GM21786 (cell line): Measurements from ENCODE around the gene C16orf95.

ENCODE experiments used
- ATAC-seq: cut with Tn5 transposase; IDR thresholded peaks from one replicate; pipeline ENCODE4 v1.9.1; 2021; ENCODE audit not compliant: unreplicated experiment

Gene C16orf95

DNA sequence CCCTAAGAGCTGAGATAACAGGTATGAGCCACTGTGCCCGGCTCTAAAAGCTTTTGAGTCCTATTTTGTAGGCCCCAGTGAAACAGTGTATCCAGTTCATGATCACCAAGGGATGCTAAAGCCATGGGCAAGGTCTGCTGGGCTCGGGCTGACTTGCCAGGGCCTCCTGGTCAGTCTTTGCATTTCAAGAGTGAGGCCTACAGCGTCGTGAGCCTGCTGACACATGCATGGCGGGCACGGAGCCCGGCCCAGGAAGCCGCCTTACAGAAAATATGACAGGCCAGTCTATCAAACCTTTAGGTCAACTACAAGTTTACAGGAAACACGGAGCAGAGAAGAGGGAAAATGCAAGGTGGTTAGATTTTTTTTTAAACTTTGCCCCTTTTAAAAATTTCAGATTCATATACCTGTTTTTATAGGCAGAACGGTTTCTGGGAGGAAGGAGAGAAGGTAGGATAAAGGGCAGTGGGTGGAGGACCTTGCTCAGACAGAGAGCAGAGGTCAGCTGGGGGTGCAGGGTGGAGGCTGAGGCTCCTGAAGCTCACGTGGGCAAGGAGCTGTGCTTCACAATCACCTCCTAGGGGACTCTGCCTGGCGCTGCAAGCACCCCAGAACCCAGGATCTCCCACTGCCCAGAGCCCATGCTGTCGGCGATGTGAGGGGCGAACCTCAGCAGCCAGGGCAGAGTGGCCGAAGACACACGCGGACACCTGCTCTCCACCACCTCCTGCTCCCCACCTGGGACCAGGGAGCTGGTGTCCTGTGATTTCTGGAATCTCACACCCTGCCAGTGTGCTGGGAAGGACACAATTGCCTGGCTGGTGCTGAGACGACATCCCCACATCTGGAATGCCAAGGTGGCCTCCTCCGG, 21.3 kb downstream of the C16orf95 start:
- ATAC-seq: no peak

DNA sequence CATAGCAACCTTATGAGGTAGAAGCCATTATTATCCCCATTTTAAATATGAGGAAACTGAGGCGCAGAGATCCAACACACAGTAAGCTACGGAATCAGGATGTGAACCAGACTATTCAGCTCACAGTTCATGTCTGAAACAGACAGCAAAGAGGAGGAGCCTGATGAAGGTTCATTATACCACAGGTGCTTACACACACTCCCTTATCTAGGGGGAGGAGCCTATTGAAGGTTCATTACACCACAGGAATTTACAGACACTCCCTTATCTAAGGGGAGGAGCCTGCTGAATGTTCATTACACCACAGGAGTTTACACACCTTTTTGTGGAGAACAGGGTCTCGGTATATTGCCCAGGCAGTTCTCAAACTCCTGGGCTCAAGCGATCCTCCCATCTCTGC, 21.9 kb downstream of the C16orf95 start:
- no peak for ATAC-seq

DNA sequence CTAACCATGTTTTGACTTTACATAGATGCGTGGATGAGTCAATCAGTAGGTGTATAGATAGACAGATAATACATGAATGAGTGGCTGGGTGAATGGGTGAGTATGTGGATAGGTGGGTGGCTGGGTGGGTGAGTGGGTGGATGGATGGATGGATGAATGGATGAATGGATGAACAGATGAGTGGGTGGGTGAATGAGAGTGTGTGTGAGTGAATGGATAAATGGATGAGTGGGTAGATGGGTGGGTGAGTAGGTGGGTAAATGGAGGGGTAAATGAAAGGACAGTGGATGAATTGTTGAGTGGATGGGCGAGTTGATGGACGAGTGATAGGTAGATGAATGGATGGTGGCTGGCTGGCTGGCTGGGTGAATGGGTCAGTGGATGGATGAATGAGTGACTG, 23.2 kb downstream of the C16orf95 start:
- no peak for ATAC-seq

DNA sequence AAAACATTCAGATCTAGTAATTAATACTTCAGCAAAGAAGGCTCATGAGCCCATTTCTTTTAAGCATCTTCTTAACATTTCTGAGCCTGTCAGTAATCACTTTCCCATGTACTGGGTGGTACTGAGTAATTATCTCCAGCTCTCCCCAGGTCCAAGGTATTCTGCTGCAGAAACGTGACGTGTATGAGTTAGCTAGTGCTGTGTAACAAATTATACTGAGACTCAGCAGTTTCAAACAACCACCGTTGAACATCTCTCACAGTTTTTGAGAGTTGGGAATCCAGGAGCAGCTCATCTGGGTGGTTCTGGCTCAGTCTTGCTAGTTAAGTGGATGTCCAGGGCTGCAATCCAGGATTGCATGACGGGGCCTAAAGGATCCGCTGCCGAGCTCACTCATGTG, 25.2 kb downstream of the C16orf95 start:
- ATAC-seq: no peak

DNA sequence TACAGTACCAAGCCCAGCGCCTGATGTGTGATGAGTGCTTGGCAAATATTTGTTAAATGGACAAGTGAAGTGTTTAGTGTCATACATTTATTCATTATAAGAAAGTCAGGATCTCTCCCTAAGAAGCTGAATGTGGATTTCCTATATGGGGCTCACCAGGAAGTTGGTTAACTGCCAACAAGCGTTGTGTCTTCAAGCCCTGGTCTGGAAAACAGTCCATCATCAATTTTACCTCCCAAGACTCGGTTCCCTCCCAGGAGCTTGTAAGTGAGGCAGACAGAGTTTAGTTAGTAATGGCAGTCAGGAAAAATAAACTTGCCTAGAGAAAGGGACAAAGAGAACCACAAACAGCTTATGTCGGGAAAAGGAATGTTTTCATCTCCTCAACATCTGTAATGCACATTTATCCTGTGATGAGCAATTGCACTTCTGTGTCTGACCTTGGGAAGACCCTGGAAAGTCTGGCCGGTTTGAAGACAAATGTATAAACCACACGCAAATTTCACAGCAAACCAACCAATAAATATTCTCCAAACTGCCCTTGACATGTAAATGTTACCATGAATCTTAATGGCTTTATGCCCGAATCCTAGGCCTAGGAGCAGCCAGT, 28.3 kb downstream of the C16orf95 start:
- ATAC-seq: no peak

DNA sequence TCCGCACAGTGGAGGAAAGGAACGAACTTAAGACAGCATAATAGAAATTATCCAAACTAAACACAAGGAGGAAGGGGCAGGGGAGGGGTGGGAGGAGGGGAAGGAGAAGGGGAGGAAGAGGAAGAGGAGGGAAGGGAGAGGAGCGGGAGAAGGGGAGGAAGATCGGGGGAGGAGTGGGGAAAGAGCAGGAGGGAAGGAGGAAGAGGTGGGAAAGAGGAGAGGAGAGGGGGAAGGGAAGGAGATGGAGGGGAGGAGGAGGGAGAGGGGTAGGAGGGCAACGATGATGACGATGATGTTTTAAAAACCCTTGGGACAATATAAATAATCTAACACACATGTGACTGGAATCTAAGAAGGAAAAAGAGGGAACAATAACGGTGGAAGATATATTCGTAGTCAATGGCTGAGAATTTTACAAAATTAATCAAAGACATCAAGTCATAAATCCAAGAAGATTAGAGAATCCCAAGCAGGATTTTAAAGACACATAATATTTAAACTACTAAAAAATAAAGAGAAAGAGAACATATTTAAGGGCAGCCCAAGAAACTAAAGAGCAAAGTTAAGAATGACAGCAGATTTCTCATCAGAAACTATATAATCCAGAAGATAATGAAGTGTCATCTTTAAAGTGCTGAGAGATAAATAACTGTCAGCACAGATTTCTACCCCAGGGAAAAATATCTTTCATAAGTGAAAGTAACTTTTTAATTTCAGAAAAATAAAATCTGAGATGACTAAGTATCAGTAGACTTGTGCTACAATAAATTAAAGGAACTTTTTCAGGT, 30.2 kb downstream of the C16orf95 start:
- ATAC-seq: no peak

DNA sequence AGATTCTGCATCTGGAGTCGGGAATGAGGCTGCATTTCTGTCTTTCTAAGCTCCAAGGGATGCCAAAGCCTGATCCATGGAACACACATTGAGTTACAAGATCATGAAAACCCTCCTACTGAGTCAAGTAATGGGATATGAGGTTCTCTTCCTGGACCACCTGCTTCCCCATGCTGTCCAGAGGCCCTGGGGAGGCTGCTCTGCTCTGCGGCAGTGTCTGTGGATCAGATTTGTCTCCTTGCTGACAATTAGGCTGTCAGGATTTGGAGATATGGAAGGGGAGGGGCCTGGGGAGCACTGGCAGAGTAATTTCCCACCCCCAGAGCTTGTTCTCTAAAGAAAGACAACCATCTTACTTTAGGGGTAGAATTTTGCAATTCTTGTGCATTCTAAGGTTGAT, 33.0 kb downstream of the C16orf95 start:
- ATAC-seq: no peak

DNA sequence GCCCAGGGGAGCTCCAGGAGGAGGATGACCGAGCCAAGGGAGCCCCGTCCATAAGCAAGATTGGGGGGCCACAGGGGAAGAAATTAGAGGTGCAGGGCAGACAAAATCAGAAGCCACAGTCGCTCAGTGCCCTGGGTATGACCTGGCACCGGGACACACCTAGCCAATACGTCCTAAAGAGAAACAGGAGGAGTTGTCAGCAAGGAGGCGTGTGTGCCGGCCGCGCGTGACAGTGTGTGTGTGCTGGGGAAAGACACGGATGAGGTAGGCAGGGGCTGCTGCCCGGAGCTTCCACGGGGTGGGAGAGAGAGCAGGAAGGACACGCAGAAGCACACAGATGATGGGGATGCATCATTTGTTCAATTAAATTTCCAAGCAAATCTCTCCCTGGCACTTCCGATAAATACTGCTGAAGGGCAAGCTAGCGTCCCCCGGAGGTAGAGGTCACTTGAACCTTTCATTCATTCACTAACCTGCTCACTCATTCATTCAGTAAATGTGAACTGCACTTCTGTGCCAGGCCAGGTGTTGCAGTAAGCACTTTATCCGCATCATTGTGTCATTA, 38.0 kb downstream of the C16orf95 start:
- ATAC-seq: no peak

DNA sequence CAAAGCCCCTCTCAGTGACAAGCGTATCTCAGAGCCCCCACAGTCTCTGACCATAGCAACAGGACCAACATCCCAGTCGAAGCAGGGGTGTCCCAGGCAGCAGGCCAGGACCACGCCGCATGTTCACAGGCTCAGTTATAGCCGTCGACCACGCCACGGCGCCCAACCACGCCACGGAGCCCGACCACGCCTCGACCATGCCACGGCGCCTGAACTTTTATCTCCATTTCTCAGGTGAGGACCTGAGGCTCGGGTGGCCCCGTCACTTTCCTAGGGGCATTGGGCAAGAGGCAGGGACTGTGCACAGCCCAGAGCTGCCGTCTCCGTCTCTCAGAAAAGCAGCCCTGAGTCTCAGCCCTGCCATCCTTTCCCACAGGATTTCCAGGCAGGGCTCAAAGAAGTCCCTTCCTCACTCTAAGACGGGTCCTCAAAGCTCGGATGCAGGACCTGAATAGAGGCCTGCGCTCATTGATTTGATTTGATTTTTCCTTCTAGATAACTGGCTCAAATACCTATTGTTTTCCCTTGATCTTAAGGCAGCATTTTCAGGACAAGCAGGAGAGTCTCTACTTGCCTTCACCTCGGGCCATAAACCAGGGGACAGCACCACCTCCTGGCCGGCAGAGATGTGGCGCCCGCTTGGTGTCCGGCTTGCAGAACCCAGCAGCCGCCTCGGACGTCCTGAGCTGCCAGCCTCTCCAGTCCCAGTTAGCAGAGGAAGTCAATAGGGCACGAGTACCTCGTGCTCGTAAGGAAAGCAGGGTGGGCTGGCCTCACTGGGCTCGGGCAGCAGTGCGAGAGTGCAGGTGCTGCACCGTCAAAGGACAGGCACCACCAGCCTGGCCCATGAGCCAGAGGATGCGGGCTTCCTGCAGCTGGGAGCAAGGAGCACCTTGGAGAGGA, 38.8 kb downstream of the C16orf95 start:
- ATAC-seq: no peak

DNA sequence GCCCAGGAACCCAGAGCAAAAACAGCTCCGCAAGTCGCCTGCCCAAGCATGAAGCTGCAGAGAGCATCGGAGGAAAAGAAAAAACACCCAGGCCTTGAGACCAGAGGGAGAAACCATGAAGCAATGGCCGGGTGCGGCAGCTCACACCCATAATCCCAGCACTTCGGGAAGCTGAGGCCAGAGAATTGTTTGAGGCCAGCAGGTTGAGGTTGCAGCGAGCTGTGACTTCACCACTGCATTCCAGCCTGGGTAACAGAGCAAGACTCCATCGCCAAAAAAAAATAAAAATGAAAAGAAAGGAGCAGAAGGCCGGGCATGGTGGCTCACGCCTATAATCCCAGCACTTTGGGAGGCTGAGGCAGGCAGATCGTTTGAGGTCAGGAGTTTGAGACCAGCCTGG, 40.3 kb downstream of the C16orf95 start:
- no peak for ATAC-seq

DNA sequence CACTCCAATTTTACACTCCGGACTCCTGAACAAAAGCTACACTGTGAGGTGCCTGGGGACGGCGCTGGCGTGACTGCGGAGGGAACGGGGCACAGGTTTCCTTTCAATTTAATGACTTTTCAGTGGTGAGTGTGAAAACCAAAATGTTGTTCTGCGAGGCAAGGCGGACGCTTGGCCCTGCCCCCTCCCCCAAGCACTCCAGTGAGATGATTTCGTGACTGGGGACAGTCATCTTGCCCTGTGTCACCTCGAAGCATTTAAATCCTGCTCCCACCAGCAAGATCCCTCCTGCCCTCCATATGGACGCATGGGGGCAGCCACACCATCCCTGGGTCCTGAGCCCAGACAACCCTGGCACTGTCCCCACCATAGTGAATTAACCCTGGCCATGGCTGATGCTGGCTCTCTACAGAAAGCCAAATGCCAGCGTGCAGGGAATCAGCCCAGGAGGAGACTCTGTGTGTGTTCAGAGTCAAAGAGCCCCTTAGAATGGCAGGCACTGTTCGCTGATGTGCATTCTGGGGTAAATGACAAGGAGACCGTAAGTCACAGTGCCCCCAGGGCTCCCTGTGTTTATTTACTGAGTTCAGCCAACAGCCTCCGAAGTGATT, 41.0 kb downstream of the C16orf95 start:
- ATAC-seq: no peak

DNA sequence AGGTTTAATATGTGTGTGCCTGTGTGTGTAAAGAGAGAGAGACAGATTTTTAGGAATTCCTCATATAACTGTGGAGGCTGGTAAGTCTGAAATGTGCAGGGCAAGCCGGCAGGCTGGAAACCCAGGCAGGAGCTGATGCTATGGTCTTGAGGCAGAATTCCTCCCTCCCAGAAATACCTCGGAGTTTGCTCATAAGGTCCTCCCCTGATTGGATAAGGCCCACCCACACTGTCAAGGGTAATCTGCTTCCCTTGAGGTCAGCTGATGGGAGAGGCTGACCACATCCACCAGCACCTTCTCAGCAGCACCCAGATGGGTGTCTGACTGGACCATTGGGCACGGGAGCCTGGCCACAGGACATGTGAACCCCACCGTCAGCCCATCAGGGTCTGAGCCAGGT, 42.4 kb downstream of the C16orf95 start:
- ATAC-seq: no peak

DNA sequence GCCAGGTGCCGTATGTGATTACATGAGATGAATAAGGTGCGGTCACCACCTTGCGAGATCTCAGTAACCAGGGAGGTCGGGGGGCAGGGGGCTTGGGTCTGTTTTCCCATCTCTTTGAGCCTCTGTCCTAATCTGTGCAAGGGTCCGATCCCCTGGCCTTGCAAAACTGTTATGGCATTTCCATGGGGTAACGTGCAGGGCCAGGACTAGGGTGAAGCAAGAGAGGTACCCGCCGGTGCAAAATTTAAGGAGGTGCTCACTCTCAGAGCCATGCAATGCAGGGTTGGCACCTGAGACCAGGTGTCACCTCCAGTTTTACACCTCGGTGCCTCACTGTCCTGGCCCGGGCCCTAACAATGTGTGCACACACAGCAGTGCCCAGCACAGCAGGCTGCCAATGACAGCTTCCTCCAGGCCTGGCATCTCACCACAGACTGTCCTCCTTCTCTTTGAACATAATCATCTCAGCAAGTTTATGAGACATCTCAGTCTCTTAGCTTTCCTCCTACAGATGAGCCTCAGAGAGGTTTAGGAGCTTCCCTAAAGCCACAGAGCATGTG, 43.6 kb downstream of the C16orf95 start:
- no peak for ATAC-seq

DNA sequence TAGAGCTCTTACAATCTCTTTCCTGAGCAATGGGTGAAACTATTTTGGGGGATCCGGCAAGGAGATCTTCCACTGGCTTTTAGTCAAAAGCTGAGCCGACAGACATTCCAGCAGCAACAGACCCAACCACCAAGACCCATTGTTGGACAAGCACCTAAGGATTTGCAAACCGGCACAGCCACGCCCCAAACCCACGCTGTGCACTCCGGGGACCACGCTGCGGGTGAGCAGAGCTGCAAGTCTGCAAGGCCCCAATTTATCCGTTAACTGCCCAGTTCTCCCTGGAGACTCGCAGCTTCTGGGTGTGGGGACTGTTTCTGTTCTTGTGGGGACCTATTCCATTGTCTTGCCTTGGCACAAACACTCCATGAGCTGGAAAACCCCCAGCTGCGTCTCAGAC, 45.9 kb downstream of the C16orf95 start:
- ATAC-seq: no peak

DNA sequence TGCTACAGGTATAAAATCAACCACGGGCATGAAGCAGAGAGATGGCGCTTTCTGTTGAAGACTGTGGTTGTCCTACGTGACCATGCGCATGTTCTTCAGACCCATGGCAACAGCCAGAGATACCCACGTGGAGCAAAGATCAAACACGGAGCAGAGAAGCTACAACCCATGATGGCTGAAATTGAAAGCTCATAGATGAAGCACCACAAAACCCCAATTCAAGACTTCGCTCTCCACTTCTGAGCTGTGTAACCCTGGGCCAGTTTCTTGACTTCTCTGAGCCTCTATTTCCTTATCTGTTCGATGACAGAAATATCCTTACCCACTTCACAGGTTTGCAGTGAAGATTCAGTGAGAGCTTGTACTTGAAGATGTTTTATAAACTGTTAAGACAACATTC, 49.6 kb downstream of the C16orf95 start:
- no peak for ATAC-seq

DNA sequence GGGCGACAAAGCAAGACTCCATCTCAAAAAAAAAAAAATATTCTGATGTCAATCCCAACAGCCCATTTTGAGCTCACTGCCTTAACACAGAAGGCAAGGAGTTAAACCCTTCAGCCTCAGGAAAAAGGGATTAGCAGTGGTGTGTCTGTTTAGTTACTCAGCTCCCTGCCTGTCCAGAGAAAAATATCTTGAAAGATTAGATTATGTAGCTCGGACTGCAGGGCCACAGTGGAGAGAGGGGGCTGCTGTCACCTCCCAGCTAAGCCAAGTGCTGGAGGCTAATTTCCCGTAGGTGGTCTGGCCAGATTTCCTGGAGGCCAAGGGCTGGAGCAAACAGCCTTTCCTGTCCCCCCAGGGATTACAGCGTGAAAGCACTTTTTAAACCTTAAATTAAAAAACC, 50.3 kb downstream of the C16orf95 start:
- no peak for ATAC-seq

DNA sequence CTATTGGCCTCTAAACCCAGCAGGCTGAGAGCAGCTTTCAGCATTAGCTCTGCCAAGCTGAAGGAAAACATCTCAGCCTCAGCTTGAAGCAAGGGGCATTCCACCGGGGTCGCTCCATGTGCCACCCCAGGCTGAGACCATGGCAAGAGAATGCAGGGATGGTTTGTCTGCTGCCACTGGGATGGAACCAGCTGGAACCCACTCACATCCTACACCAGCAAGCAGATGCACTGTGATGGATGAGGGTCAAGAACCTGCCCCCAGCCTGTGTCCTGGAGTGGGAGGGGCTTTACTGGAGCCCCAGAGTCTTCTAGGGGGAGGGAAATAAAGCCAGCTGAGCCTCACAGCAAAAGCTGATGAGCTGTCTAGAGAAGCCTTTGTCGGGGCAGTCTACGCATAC, 51.9 kb downstream of the C16orf95 start:
- ATAC-seq: no peak

DNA sequence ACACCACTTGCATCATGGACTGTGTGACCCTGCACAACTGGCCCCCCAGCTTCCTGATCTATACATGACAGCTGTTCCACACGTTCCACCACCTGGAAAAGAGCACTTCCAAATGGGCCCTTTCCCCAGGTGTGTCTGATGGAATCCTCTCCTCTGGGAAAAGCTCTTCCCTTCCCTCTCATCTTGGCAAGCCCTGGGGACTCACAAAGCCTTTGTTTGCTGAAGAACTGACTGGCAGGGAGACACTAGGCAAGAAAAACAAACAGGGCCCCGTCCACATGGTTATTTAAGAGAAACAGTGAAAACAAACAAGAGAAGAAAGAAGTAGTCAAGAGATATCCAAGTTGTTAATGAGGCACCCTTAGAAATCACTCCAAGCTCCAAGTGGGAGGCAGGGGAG, 52.6 kb downstream of the C16orf95 start:
- no peak for ATAC-seq

DNA sequence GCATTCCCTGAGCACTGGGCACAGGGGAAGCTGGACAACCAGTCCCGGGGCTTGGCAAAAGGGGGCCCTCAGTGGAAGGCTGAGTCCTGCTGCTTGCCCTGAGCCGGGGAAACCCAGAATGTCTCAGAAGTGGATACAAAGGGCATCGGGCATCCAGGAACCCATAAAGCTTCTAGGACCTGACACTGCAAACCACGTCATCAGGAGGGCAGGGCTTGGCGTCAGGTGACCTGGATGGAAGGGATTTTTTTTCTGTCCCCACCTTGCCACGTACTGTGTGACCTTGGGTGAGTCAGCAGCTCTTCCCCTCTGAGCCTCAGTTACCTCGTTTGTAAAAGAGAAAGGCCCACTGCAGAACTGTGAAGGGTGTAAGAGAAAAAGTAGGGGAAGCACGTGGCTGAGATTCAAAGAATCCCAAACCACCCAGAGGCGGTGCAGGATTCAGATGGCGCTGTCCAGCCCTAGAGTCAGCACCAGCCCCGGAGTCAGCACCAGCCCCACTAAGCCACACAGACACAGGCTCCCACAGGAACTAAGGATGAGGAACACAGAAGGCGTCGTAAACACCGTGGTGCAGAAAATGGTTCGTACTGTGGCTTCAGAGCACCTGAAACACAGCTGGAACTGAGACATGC, 53.7 kb downstream of the C16orf95 start:
- no peak for ATAC-seq
